Ishikawa (cell line): ENCODE measurements around the gene CAMTA1.

ENCODE experiments used
- EGR1 ChIP-seq: IDR thresholded peaks from 2 replicates; pipeline ENCODE4 v1.6.1; 2012
- YY1 ChIP-seq: IDR thresholded peaks from 2 replicates; pipeline ENCODE4 v1.6.1; 2012; ENCODE audit warnings: low read depth
- TF ChIP-seq, protein P1 (sequence below): IDR thresholded peaks from 2 replicates; pipeline ENCODE4 v1.6.1; 2012; ENCODE audit warnings: low read depth, mild to moderate bottlenecking

DNA sequence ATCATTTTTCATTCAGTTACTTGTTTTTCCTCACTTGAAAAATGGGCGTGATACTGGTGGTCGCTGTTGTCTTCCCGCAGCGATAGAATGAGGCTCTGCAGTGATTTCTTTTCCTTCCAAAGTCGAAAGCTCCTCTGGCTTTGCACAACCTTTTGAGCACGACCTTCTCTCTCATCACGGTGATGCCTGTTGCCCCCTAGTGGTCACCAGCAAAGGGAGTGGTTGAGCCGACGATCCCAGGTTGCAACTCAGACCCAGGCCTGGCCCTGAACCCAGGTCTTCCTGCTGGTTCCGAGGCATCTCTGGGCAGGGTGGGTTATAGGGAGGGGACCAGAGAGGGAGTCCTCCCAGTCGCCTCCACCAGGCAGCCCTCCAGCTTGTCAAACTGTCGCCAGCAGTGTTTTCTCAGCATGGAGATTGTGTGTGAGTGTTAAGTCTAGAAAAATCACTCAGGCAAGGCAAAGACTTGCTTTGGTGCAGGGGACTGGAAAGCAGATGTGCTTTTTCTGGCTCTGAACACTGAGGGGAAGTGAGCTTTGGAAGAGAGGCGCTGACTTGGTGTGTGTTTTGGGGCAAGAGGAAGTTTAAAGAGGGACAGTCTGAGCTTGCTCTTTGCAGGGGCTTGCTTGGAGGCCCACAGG, 285.3 kb downstream of the CAMTA1 start:
- TF ChIP-seq, protein P1, sequence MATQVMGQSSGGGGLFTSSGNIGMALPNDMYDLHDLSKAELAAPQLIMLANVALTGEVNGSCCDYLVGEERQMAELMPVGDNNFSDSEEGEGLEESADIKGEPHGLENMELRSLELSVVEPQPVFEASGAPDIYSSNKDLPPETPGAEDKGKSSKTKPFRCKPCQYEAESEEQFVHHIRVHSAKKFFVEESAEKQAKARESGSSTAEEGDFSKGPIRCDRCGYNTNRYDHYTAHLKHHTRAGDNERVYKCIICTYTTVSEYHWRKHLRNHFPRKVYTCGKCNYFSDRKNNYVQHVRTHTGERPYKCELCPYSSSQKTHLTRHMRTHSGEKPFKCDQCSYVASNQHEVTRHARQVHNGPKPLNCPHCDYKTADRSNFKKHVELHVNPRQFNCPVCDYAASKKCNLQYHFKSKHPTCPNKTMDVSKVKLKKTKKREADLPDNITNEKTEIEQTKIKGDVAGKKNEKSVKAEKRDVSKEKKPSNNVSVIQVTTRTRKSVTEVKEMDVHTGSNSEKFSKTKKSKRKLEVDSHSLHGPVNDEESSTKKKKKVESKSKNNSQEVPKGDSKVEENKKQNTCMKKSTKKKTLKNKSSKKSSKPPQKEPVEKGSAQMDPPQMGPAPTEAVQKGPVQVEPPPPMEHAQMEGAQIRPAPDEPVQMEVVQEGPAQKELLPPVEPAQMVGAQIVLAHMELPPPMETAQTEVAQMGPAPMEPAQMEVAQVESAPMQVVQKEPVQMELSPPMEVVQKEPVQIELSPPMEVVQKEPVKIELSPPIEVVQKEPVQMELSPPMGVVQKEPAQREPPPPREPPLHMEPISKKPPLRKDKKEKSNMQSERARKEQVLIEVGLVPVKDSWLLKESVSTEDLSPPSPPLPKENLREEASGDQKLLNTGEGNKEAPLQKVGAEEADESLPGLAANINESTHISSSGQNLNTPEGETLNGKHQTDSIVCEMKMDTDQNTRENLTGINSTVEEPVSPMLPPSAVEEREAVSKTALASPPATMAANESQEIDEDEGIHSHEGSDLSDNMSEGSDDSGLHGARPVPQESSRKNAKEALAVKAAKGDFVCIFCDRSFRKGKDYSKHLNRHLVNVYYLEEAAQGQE: no peak
- no peak for TF ChIP-seq YY1
- no peak for TF ChIP-seq EGR1
